Cerebellar cortex (tissue), 1 donor: ENCODE results near the gene FILIP1.

Experiments used
- DNase-seq: peaks from one replicate; pipeline ENCODE4 v3.0.0-alpha.2; 2015; ENCODE audit warnings: low spot score

Gene FILIP1, protein sequence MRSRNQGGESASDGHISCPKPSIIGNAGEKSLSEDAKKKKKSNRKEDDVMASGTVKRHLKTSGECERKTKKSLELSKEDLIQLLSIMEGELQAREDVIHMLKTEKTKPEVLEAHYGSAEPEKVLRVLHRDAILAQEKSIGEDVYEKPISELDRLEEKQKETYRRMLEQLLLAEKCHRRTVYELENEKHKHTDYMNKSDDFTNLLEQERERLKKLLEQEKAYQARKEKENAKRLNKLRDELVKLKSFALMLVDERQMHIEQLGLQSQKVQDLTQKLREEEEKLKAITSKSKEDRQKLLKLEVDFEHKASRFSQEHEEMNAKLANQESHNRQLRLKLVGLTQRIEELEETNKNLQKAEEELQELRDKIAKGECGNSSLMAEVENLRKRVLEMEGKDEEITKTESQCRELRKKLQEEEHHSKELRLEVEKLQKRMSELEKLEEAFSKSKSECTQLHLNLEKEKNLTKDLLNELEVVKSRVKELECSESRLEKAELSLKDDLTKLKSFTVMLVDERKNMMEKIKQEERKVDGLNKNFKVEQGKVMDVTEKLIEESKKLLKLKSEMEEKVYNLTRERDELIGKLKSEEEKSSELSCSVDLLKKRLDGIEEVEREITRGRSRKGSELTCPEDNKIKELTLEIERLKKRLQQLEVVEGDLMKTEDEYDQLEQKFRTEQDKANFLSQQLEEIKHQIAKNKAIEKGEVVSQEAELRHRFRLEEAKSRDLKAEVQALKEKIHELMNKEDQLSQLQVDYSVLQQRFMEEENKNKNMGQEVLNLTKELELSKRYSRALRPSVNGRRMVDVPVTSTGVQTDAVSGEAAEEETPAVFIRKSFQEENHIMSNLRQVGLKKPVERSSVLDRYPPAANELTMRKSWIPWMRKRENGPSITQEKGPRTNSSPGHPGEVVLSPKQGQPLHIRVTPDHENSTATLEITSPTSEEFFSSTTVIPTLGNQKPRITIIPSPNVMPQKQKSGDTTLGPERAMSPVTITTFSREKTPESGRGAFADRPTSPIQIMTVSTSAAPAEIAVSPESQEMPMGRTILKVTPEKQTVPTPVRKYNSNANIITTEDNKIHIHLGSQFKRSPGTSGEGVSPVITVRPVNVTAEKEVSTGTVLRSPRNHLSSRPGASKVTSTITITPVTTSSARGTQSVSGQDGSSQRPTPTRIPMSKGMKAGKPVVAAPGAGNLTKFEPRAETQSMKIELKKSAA (N-terminal part only)

DNA sequence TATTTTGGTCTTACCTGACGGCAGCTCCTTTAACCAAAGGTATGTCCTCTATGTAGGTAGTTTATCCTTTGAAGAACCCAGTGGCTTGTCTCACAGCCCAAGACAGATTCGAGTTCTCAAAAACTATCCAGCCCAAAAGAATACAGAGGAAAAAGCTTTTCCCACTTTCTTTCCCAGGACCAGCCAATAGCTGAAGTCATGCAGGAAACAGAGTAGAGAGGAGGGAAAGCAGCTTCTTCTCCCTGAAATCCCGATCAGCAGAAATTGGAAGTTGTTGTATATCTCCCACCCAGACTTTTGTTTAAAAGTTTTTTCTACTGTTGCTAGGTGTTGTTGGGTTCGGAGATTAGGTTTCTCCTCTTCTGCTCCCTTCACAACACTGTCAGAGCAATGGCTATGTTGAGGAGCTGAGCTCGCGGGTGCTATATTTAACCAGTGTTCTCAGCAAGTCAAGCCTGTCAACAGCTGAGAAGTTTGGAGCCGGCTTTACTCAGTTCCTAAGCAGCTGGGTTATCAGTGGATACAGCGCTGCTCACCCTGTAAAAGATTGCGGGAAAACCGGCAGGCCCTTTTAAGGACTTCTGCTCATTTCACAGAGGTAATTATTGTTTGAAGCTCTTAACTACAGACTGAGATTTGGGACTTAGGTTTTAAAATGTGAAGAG, at the start of gene FILIP1:
FILIP1 (minus strand) TSS at position 401 of the 665 bp plus-strand sequence. CDS start 78,828 bp downstream, outside the sequence.
- no peak for DNase-seq

DNA sequence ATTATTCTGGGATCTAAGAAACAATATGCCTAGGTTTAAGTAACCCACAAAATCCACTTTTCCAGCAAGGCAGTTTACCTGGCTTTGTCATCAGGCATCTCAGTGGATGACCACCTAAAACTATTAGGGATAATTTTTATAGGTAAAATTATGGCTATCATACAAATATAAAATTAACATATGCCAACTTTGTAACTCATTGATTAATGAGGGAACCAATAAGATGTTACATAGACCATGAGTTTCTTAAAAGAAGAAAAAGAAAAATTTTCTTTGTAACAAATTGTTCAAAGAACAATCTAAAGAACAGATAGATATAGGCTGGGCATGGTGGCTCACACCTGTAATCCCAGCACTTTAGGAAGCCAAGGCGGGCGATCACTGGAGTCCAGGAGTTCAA, 49.7 kb upstream of the FILIP1 start:
- DNase-seq, result no peak

DNA sequence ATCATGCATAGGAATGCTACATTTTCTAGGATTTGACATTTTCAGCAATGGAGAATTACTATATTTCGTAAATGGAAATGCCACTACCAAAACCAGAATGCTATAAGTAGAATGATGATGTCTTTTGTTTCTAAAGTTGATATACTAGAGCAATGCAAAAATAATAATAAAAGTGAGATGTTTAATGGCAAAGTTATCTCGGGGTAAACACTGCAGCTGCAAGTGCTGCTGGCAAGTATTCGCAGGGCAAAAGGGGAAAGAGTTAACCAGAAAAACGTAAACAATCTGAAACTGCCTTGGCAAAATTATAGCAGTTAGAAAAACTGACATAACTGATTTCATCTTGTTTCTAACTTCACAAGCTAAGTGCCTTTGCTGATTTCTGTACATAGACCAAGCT, 45.5 kb upstream of the FILIP1 start:
- DNase-seq, result no peak

DNA sequence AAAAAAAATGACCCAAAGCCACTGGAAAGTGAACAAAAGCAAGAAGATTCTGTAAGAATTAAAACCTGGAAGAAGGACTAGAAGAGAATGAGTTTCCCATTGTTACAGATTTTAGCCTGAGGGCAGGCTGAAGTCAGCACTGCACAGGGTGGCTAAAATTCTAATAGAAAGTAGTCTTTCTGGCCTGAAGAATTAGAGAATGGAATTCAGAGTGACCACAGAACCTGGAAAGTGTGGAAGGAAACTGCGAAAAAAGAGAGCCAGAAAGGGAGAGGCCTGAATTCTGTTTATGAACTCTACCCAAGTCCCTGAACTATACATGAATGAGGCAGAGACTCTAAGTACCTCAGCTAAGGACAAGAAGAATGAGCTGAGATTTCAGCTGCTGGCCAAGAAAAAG, 38.9 kb upstream of the FILIP1 start:
- DNase-seq, result no peak

DNA sequence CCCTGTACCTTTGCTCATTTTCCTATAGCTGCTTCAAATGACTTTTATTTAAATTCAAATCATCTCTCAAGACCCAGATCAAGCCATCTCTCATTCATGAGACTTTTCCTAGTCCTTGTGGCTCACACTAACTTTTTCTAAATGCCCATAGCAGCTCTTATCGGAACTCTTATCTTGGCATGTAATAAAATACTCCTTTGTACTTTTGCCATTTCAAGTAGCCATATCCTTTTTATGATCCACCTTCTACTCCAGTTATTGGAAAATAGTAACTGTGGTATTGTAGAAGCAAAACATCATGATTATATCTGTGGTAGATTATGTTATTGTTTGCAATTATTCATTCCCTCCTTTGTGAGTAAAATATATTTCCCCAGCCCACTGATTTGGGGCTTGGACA, 37.6 kb upstream of the FILIP1 start:
- DNase-seq, result no peak

DNA sequence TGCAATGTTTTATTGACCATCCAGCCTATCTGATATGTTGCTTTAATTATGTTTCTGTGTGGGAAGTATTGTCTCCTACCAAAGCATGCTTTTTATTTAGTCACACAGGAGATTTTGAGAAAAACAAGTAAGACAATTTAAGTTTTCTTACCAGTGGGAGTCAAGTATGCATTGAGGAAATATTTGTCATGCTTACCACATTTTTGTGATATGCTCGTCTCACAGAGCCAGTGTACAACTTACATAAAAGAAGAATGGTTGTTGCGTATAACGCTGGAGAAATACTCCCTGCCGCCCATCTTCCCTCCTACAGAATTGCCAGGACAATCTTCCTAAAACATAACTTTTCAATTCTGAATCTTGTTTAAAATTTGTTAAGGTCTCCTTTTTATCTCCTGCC, 37.1 kb upstream of the FILIP1 start:
- DNase-seq, result no peak

DNA sequence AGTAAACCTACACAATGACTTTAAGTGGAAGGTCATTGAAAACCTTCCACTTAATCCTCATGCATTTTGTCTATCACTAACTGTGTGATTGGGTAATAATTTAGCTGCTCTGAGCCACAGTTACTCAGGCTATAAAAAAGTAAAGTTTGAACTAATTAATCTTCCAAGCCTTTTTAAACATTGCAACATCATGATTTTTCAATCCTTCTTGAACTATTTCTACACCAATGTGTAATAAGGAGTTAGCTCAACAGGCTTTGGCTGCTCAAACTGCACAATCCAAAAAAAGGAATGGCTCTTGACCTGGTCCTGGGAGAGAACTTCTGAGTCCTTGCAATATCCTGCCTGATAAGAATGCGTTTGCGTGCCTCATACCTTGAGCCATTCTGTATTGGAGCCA, 34.8 kb upstream of the FILIP1 start:
- DNase-seq, result no peak

DNA sequence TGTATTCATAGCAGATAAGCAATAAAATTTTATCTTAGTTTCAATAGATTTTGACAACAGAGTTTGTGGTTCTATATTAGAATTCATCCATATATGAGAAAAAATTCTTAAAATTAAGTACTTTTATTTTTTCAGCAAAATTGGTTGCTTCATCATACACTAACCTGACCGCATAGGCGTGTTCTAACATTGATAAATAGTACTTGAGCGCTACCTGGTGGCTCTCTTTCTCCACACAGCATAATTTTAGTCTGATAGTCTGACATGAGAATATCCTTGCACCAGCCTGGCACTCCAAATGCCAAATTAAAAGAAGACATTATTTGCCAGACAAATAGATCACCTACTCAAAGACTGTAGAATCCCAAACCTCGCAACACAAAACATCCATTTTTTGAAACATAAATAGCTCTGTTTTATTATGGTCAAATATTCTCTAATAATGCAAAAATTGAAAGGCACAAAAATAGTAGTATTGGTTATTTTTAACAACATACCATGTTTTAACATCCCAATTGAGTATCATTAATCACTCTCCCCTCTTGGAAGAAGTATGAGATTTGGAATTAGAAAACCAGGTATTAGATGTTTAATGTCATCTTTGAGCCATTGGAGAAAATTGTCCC, 33.0 kb upstream of the FILIP1 start:
- peak; percentile 62 for DNase-seq

DNA sequence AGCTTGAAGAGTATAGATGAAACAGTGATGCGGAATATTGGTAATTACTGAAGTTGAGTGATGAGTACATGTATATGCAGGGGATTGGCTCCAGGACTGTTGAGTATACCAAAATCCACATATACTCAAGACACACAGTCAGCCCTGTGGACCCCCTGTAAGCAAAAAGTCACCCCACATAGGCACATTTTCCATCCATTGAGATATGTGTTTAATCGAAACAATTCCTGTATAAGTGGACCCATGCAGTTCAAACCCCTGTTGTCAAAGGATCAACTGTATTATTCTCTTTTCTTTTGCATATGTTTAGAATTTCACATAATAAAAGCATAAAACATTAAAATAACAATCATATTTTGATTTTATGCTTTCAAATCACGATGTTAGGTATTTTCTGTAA, 32.1 kb upstream of the FILIP1 start:
- no peak for DNase-seq

DNA sequence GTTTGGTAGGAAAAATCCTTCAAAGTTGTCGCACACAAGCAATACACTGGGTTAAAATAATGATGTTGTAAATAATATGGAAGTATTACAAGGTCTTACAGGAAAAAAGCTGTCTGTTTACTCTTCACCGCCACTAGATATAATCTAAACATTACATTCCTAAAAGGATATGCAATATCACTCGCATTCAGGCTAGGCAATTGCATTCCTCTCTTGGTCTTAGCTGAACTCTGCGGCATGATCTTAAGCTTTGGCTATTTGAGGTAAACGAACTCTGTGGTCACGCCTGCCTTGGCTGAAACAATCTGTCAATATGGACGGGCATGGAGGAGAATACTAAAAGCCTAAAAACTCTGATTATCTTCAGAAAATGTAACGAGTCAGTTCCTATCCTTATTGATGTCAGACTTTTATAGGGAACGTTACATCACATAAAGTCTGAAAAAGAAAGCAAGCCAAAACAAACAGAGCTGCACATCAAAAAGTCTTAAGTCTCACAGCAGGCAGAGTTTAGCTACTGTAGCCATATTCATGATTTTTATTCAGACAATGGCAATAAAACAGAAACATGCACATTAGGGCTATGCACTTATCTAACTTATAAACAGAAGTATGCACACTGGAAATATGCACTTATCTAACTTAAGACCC, 30.8 kb upstream of the FILIP1 start:
- no peak for DNase-seq

DNA sequence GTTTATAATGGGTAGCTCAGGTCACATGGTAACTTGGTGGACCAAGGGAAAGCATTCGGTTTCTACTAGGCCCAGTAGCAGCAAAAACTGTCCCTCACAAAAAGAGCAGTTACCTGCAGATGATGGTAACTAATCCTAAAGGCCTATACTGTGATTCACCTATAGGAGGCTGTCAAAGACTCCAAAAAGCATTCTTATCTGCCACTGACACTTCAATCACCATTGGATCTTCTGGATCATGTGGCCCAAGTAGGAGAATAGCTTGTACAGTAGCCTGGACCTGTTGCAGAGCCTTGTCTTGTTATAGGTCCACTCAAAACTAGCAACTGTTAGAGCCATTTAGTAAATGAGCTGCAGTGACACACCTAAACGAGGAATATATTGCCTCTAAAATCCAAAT, 23.2 kb upstream of the FILIP1 start:
- no peak for DNase-seq

DNA sequence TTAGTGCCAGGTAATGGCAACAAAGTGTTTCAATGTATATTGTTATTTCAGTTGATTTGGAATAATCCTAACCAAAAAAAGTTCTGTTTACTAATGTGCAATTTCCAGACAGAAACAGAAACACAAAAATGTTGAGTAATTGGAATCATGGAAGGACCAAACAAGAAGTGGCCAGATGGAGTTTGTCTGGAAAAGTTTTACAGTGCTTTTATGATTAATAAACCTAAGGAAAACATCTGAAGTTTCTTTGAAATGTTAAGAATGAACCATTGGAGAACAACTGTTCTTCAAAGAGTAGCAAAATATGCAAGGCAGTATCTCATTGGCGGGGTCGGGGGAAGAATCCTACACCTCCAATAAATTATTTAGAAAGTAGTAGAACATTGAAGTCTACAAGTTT, 19.0 kb upstream of the FILIP1 start:
- no peak for DNase-seq

DNA sequence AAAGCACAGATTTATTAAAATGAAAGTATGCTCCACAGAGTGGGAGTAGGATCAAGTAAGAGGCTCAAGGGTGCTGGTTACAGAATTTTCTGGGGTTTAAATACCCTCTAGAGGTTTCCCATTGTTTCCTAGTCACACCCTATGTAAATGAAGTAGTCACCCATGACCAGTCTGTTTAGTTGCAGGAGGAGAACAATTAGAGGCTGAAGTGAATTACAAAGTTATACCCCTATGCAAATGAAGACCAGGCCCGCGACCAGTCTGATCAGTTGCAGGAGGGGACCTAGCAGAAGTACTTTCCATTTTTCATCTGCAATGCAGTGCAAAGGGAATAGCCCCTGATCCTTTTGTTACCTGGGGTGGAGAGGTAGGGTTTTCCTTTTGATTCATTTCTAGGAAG, 11.8 kb upstream of the FILIP1 start:
- DNase-seq, result no peak

DNA sequence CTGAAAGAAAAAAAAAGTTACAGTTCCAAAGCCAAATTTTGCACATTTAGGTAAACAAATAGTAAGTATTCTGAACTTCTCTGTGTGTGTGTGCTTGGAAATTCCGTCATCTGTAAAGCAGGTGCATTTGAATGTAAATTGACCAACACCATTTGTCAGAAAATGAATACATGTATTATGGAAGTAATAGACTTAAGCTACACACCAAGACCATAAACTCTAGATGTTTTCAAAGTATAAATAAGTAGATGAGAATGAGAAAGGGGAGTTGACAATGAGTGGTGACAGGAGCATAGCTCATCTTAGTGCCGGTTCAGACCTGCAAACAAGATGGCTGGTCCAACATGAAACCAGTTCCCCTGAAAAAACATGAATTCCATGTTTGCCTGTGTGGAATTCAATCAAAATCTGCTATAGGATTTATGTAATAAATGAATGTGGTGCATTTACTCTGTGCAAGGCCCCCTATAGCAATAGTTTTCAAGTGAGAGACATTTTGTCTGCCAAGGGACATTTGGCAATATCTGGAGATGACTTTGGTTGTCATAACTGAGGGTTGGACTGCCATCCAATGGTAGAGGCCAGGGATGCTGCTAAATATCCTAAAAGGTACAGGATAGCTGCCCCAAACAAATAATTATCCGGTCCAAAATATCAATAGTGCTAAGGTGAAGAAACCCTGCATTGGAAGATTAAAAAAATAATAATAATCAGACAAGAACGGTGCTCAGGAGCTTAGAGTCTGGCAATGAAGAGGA, 11.0 kb upstream of the FILIP1 start:
- DNase-seq, result no peak

DNA sequence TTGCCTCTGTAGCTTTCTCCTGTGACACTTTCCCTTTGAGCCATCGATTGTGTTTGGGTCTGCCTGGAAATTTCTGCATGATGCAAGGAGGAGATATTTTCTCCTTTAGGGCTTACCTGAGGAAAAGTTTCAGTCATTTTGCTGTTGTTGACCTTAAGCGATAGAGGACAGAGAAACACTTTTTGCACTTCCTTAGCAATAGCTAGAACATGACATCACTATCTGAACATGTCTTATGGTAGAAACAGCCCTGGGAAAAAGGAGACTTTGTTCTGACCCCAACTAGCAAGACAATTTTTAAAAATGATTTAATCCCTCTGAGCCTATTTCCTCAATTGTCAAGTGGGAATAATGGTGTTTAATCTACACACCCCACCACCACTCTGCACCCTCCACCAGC, 9.7 kb upstream of the FILIP1 start:
- DNase-seq, result no peak

DNA sequence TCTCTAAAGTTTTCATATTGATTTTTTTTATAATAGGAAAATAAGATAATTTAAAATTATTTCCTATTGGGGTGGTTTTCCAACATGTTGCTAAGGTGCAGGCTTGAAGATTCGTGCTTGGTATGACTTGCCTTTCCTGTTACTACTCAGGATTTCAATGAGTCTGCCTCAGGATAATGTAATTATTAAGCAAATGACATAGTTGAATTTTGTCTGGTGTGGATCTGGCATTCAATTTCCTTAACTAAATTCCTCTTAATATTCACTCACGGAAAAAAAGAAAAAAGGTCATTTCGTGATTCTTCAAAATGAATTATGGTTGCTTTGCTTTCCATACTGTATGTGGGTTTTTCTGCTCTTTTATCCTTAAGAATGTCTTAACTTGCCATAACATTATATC, 9.3 kb upstream of the FILIP1 start:
- no peak for DNase-seq

DNA sequence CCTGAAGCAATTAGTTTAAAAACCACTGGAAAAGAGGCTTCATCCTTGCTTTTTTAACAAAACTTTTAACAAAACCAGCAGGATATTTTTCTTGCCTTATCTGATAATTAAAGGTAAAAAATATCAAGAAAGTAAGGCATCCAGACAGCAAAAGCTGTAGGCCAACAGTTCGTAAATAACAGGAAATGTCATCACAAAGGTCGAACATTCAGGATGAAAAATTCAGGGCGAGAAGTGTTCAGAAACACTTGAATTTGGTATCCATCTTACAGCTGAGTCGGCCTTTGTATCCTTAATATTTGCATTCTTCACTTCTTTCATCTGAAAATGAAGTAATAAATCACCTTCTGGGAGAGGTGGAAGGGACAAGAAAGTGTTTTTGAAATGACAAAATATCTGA, 8.2 kb upstream of the FILIP1 start:
- no peak for DNase-seq

DNA sequence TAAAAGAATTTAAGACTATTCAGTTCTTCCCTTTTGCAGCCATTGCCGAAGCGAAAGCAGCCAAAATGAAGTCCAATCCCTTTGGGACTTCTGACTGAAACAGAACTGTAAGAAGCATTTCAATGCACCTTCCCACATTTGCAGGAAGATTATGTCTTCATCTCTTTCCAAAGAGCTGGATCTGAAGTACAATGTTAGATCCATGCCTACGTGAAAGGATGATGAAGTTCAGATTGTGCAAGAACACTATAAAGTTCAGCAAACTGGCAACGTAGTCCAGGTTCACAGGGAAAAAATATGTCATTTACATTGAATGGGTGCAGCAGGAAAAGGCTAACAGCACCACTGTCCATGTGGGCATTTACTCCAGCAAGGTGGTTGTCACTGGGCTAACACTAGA, 6.0 kb upstream of the FILIP1 start:
- no peak for DNase-seq

DNA sequence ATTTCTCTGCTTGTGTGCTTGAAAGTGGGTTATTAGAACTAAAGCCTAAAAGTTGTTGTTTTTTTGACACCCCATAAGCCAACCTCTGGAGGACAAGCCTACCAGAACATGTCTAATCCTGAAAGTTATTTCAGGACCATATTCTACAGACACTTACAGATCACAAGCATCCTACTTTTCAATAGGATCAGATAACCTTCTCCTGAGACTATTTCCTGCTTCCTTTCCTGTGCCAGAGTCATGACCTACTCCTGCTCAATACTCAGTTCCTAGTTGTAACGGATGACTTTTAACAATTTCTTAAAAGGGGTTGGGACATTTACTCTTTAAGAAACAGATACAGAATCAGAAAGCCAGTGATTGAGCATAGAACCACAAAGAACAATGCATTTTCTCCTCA, 5.3 kb upstream of the FILIP1 start:
- DNase-seq, result no peak

DNA sequence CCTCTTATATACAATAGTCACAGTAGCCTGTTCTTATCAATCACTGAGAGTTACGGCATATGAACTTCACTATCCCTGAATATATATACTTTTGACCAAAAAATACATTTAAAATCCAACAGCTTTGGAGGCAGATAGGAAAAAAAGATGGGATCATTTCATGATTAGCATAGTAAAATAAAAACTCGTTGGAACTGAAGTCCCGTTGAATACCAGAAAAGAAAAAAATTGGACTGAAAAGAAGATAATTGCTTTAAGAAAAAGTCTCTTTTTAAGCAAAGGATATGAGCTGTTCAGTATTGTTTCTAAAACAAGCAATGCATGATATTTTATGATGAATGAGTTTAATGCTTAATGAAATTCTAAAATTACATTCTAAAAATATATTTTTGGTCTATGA, 4.4 kb upstream of the FILIP1 start:
- DNase-seq, result no peak
